ENCODE data around the gene RANBP3. TPM values are rescaled to one million over a fixed set of nuclear protein-coding genes. Genes with fewer than 3 reads are reported as not detected.

The RANBP3 gene
- total RNA-seq, 1 experiment from 2014 or later: 44.1 TPM

DNA sequence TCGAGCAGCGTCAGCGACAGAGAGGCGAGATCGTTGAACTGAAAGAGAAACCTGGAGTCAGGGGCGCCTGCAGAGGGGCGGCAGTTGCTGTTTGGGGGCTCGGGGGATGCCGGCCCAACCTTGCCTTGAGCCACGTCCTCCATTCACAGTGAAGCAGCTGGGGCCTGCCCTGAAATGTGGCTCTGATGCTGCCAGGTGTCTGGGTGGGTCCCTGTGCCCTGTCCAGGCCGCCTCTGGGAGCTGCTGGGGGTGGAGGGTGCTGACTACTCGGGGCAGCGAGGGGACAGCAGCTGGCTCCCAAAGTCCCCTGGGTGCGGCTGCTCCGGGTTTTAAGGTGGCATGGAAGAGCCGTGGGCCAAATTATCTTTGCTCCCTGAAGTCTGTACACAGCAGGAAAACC lies 17.7 kb upstream of the RANBP3 start:
- intact Hi-C loops (cut with micrococcal nuclease; ENCODE audit: unreplicated experiment): no loop called here
- Histone ChIP-seq H3K4me2 (no peak overlapping the region), H3K79me2 (ENCODE audit: low read depth) (no peaks in the 10 kb centered on the region), H3F3A (ENCODE audit: insufficient read depth, low read depth) (no peaks in the 10 kb centered on the region), H3K27ac (no peak overlapping the region), H4K20me1 (ENCODE audit: insufficient read depth) (no peaks in the 10 kb centered on the region), H3K4me3 (no peak overlapping the region), H3K9me3 (ENCODE audit: insufficient read depth, low read depth) (no peaks in the 10 kb centered on the region), H3K4me1 (replicated peaks; ENCODE audit: insufficient read depth) (no peaks in the 10 kb centered on the region), H3K9me2 (ENCODE audit: insufficient read depth) (no peaks in the 10 kb centered on the region), H3K27me3 (ENCODE audit: insufficient read depth, low read depth) (no peaks in the 10 kb centered on the region), H2AFZ (no peak overlapping the region), H3K36me3 (ENCODE audit: low read depth) (no peaks in the 10 kb centered on the region)
- DNase-seq: no peak
- ChIA-PET POLR2A (ENCODE audit: unreplicated experiment) (no interaction called here), CTCF (no interaction called here)
- no TSS peak for BruUV-seq (replicated peaks)
- no peak for TF ChIP-seq EZH2 (IDR thresholded peaks at IDR 0.05; ENCODE audit: low read depth)
- TF ChIP-seq, protein P1, sequence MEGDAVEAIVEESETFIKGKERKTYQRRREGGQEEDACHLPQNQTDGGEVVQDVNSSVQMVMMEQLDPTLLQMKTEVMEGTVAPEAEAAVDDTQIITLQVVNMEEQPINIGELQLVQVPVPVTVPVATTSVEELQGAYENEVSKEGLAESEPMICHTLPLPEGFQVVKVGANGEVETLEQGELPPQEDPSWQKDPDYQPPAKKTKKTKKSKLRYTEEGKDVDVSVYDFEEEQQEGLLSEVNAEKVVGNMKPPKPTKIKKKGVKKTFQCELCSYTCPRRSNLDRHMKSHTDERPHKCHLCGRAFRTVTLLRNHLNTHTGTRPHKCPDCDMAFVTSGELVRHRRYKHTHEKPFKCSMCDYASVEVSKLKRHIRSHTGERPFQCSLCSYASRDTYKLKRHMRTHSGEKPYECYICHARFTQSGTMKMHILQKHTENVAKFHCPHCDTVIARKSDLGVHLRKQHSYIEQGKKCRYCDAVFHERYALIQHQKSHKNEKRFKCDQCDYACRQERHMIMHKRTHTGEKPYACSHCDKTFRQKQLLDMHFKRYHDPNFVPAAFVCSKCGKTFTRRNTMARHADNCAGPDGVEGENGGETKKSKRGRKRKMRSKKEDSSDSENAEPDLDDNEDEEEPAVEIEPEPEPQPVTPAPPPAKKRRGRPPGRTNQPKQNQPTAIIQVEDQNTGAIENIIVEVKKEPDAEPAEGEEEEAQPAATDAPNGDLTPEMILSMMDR (conservative IDR thresholded peaks at IDR 0.05): no peak

DNA sequence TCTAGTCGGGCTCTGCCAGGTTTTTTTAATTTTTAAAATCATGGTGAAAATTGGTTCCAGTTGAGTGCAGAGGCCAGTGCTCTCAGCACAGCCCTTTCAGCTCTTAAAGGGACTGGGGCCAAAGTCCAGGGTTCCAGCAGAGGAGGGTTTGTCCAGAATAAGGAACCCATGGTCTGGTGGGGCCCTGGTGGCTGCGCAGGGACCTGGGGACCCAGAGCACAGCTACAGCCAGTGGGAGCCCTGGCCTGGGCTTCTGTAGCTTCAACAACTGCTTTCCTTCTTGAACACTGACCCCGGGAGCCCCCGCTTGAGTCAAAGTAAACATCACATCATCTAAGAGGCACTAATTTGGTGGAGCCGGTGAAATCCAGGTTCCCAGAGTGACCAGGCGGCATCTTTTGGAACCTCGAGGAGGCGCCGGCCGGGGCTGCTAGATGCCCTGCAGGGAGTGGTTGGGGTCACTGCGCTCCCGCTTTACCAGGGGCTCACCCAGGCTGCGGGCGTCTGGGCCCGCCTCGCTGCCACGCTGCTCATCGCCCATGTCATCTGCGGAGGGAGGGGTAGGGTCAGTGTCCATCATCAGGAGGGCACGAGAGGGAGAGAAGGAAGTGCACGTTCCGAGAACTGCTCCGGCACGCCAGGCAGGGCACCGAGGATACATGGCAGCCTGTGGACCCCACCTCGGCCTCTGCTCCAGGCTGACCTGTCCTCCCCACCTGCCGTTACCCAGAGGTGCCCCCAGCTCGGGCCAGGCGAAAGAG lies 16.6 kb upstream of the RANBP3 start:
- Histone ChIP-seq H3F3A (ENCODE audit: insufficient read depth, low read depth) (no peaks in the 10 kb centered on the region), H3K27ac (no peak overlapping the region), H3K27me3 (ENCODE audit: insufficient read depth, low read depth) (no peaks in the 10 kb centered on the region), H3K4me2 (no peak overlapping the region), H3K4me3 (no peak overlapping the region), H3K9me2 (ENCODE audit: insufficient read depth) (no peaks in the 10 kb centered on the region), H3K79me2 (ENCODE audit: low read depth) (no peaks in the 10 kb centered on the region), H3K36me3 (ENCODE audit: low read depth) (no peaks in the 10 kb centered on the region), H4K20me1 (ENCODE audit: insufficient read depth) (no peaks in the 10 kb centered on the region), H3K9me3 (ENCODE audit: insufficient read depth, low read depth) (no peaks in the 10 kb centered on the region), H3K4me1 (replicated peaks; ENCODE audit: insufficient read depth) (no peaks in the 10 kb centered on the region), H2AFZ (no peak overlapping the region)
- DNase-seq: no peak
- CTCF ChIA-PET: no interaction called here
- POLR2A ChIA-PET (ENCODE audit: unreplicated experiment): no interaction called here
- TF ChIP-seq, protein P1 (conservative IDR thresholded peaks at IDR 0.05): no peak
- no peak for TF ChIP-seq EZH2 (IDR thresholded peaks at IDR 0.05; ENCODE audit: low read depth)
- intact Hi-C loops (cut with micrococcal nuclease; ENCODE audit: unreplicated experiment): no loop called here
- BruUV-seq (replicated peaks): no TSS peak

DNA sequence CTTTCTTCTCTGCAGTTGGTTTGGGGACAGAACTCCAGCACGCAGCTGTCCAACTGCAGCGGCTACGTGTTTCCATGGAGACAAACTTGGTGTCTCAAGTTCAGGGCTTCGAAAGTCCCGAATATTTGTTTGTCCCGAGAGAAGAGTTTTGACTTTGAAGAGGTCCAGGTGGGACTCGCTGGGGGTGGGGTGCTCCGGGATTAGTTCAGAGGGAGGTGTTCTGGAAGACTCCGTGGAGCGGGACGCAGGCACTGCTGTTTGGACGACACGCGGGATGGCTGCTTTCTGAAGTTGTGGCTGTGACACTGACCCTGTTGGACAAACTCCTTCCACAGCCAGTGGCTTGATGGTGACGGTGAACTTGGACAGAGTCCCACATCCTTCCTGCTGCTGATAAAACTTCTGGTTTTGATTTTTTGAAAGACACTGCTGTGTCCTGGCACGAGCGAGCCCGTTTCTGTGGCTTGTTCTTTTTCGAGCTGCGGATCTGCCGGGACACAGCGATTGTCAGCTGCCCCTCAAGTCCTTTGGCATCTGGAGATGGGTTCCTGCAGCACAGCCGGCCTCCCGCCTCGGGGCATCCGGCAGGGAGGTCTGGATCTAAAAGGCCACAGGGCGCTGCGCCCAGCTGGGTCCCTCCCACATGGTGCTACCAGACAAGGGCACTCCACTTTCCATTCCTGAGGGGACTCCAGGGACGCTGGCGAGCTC lies 15.9 kb upstream of the RANBP3 start:
- Histone ChIP-seq H3K79me2 (ENCODE audit: low read depth) (no peaks in the 10 kb centered on the region), H3K4me2 (no peak overlapping the region), H2AFZ (no peak overlapping the region), H3K4me1 (replicated peaks; ENCODE audit: insufficient read depth) (no peaks in the 10 kb centered on the region), H3F3A (ENCODE audit: insufficient read depth, low read depth) (no peaks in the 10 kb centered on the region), H3K36me3 (ENCODE audit: low read depth) (no peaks in the 10 kb centered on the region), H3K4me3 (no peak overlapping the region), H4K20me1 (ENCODE audit: insufficient read depth) (no peaks in the 10 kb centered on the region), H3K9me2 (ENCODE audit: insufficient read depth) (no peaks in the 10 kb centered on the region), H3K27me3 (ENCODE audit: insufficient read depth, low read depth) (no peaks in the 10 kb centered on the region), H3K9me3 (ENCODE audit: insufficient read depth, low read depth) (no peaks in the 10 kb centered on the region), H3K27ac (no peak overlapping the region)
- no peak for DNase-seq
- intact Hi-C loops (cut with micrococcal nuclease; ENCODE audit: unreplicated experiment): no loop called here
- no TSS peak for BruUV-seq (replicated peaks)
- CTCF ChIA-PET: no interaction called here
- TF ChIP-seq, protein P1 (conservative IDR thresholded peaks at IDR 0.05): no peak
- TF ChIP-seq EZH2 (IDR thresholded peaks at IDR 0.05; ENCODE audit: low read depth): no peak
- POLR2A ChIA-PET (ENCODE audit: unreplicated experiment): no interaction called here

All from PC-9 (cell line).